HG03378 (cell line): Measurements from ENCODE around the gene ZNF423.
"Not testable (repeated sequence)": the region's sequence is repeated elsewhere in the genome, so short reads cannot be mapped to it uniquely, and the experiment has no call there.

Experiments used
- ATAC-seq: cut with Tn5 transposase; IDR thresholded peaks from one replicate; pipeline ENCODE4 v1.9.1; 2021; ENCODE audit warnings: mild to moderate bottlenecking, moderate library complexity; ENCODE audit not compliant: unreplicated experiment

The ZNF423 gene

DNA sequence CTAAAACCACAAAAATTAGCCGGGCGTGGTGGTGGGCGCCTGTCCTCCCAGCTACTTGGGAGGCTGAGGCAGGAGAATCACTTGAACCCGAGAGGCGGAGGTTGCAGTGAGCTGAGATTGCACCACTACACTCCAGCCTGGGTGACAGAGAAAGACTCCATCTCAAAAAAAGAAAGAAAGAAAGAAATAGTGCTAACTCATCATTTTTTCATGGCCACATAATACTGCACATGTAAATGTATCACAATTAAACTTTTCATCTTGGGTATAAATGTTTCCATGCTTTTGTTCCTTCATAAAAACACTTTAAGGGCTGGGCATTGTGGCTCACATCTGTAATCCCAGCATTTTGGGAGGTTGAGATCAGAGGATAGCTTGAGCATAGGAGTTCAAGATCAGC is 15.9 kb upstream of the ZNF423 start:
- not testable (repeated sequence) for ATAC-seq

DNA sequence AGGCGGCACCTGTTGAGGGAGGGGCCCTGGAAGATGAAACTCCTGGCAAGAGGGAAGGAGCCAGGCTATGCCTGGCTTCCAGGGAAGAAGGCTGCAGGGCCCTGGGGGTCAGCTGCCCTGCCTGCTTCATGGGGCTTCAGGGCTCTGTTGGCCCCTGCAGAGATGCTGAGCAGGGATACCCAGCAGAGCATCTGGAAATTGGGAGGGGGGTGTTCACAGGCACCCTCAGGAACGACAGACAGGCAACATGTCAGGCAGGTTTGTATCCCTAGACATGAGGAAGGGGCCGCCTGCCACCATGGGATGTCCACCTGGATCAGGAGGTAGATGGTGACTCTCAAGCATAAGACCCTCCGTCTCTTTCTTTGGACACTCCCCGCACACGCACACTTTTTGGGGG is 13.8 kb upstream of the ZNF423 start:
- no peak for ATAC-seq

DNA sequence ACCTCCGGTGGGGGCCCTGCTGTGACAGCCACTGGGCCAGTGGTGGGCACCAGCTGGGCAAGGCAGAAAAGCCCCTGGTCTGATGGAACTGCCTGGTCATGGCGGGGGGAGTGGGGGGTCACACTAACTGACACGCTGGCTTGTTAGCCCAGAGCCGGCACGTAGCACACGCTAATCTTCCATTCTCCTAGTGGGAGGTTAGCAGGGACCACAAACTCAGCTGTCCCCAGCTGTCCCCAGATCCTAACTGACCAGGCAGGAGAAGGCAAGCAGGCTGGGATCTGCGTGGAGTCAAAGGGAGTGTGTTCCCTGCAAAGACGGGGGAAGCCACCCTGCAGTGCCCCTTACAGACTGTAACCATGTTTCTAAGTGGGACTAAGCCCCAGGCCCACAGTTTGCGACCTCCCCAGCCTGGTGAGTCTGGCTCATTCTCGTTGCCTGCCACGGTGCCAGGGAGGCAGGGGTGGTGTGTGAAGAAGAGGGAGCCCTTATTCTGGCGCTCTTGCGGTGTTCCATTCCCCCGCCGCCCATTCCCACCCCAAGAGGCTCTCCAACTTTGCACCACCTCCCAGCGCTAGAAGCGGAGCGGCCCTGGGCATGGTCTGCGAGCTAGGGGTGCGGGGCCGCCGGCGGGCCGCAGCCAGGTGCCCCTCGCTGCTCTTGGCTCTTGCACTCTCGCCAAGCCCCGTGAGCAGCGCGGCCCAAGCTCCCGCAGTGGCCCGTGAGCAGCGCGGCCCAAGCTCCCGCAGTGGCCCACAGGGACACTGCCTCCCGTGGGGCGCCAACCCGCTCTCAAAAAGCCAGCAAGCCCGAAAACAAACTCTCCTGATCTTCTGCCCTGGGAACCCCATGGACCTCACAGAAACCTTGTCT is 12.1 kb upstream of the ZNF423 start:
- no peak for ATAC-seq

DNA sequence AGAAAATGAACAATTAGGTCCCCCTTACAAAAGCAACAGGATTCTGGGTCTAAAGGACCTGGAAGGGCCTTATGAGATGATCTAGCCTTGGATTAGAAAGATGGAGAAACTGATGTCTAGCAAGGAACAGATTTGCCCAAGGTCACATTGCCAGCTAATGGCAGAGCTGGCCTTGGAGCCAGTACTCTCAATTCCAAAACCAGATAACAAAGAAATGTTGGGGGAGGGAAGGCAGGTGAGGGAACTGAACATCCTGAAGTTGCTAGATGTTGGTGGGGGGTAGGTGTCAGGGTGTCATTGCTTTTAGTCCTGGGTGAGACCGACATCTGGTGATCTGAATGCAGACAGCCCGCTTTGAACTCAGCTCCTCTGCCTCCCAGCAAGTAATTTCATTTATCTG is 11.3 kb upstream of the ZNF423 start:
- ATAC-seq, result no peak

DNA sequence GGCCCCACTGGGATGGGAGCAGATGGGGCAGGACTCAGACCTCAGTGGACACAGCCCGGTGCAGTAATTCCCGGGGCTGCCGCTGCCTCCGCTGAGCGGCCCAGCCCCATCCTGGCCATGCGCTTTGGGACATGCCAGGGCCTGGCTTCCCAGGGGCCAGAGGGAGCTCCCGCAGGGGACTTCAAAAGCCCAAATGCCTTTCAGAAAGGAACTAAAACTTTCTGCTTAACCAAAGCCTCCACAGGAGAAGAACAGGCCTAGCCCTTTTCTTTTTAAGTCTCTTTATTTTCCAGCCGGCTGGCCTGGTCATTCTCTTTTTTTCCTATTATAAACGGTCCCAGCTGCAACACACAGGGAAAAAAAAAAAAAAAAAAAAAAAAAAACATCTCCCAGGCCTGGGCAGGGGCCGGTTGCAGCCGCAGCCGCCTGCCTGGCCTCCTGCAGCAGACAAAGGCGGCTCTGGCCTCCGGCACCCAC is 10.7 kb upstream of the ZNF423 start:
- no peak for ATAC-seq

DNA sequence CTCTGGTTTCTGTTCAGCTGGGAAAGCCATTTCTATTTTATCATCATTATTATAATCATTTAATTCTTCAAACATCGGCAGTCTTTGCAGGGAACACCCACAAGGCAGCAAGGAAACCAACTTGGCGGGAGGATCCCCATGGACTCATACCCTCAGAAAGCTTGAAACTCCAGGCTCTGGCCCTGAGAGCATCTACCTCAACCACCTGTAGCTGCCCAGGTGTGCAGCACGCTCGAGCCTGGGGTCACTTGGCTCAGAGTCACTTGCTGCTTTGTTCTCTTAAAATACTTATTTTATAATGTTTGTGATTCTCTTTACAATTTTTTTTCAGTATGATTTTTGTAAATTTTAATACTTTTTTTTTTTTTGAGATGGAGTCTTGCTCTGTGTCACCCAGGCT is 6.8 kb upstream of the ZNF423 start:
- ATAC-seq, result no peak

DNA sequence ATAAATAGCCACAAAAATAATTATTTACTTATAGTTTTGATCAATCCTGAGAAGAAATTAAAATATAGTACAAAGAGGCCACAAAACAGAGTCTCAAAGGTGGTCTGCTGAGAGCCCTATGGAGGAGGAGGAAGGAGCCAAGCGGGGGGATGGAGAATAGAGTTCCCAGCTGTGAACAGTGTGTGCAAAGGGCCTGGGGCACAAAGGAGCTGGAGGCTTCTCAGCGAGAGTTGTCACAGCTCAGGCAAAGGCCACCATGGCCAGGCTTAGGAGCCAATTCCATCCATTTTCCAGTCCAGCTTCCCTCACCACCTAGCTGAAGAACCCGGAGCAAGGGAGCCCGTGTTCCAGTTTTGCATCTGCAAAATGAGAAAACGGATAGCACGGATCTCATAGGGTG is 5.4 kb upstream of the ZNF423 start:
- no peak for ATAC-seq

DNA sequence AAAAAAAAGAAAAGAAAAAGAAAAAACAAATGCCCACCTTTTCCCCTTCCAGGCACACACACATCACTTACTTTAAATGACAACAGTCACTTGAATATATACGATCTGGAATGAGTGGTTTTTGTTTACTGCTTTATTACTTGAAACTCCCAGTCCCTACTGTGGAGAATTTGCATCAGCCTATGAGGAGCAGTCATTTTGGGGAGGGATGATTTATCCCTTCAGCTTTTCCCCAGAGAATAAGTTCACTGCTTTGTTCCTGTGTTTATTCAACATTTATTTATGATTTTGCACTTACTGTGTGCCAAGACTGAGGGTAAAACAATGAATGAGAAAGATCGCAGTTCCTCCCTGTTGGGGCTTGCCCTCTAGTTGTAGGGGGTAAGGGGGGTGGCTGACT is 4.7 kb upstream of the ZNF423 start:
- ATAC-seq, result no peak

DNA sequence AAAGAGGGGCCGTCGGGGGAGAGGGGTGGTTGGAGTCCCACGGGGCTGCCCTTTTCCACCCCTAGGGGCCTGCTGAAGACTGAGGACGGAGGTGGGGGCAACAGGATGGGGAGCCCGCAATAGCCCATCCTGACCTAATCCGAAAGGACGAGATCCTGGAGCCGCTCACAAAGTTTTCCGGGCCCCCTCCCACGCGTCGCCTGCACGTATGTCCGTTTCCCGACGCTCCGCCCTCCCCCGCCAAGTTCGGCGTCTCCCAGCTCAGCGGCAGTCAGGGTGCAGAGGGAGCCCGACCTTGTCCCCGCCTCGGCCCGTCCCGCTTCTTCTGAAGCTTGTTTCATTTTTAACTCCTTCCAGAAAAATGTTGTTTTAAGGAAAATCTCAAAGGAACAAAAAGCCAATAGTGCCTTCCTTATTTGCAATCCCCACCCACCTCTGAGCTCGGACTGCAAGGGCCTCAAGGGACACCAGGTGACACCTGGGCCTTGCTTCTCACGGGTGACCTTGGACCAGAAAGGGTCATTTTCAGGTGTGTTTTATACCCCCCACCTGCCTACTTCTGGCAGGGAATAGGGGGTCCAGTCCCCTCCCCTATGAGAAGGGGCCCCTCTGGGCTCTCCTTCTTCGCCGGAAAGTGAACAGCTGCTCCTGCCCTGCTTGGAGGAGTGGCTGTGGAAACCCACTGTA is 3.4 kb upstream of the ZNF423 start:
- no peak for ATAC-seq

DNA sequence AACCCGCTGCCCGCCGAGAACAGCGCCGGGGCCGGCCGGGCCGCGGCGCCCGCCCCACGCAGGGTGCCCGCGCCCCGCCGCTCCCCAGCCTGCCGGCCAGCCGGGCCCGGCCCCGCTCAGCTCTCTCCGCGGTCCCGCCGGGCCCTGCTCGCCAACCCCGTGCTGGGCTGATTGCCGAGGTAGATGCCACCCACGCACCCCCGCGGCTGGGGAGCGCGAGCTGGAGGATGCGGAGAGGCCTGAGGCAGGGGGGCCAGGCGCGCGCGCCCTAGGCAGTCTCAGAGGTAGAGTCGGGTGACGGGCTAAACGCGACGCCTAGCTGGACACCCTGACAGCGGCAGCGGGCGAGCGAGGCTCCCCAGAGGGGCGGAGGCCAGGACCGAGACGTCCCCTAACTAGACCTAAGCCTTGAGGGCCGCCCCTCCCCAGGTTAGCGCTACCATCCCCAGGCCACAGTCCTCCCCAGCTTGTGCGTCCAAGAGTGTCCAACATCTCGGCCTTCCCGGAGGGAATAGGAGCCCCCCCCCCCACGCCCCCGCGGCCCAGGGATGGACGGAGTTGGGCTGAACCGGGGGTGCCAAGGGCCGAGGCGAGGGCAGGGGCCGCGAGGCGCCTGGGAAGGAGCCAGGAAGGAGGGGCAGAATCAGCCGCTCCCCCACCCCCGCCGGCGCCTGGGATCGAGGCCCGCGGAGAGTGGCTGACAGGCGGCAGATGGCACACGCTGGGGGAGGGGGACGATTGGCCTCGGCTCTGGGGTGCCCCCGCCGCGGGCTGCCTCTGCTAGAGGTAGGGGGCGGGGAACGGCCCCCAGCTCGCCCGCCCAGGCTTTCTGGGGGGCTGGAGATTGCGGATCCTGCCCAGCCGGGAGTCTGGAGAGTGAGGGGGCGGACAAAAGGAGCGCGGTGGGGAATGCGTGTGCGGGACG is 2.5 kb upstream of the ZNF423 start:
- no peak for ATAC-seq

DNA sequence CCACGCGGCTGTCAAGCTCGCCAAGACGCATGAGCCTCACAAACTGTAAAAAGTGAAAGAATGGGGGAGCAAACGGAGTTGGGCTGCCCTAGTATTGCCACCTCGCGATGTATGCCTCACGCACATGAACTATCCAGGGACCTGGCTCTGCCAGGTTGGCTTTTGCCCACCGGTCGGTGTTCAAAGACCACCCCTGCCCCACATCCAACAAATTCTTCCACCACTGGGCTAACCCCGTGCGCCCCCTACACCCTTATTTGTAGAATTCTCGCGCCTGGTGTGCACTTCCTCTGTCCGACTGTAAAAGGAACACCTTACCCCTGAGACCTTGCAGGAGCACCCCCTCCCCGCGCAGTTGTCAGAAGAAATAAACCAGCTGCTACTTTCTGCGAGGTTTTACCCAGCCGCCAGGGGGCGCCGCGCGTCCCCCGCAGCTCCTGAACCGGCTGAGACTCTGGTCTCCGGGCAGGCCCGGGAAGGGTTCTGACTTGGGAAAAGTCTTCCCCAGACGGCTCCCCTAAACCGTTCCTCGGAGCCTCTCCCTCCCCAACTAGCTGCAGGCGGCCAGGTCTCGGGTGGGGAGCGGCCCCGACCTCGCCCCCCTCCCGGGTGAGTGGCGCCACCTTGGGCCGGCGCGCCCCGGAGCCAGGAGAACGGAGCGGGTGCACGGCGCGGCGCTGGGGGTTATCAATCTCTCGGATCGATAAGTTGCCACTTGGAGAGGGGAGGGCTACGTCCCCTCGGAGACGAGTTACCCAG is 1.7 kb upstream of the ZNF423 start:
- no peak for ATAC-seq

DNA sequence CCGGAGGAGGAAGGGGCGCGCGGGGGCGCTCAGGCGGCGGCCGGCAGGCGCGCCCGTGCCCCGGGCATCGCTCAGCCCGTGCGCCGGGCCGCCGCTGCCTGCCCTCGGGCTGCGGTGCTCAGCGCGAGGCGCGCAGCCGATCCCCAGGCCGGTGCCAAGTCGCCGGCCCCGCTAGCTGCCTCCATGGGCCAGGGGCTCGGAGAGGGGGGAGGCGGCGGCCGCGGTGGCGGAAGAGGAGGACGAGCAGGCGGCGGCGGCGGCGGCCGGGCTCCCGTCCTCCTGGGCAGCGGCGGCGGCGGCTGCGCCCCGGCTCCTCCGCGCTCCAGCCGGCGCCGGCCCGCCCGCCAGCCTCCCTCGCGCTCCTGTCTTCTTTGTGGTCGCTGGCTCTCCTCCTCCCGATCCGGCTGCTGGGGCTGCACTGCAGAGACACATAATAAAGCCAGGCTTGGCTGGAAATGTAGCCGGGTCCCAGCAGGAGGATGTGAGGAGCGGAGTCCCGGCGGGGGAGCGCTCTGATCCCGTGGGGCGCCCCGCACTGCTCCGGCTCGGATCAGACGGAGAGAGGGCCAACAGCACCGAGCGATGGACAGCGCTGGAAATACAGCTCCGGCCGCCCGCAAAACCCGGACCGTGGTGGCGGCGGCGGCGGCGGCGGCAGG is 889 bp upstream of the ZNF423 start:
- ATAC-seq, result no peak

DNA sequence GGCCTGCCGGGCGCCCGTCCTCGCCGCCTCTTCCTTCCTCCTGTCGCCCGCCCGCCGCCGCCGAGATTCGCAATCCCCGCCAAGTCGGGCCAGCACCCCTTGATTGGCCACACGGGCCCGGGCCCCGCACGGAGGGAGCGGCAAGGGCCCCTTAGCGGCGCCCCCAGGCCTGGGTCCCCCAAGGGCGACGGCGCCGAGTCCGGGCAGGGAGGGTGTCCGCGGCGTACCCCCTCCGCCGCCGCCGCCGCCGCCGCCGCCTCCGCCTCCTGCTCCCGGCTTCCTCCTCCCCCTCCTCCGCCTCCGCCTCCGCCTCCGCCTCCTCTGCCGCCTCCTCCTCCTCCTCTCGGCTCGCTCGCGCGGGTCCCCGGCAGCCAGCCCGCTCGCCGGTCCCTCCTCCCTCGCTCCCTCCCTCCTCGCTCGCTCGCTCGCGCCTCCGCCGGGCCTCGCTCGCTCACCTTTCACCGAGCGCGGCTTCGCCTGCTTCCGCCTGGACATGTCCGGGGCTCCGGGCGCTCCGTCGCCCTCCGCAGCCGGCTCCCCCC is 561 bp downstream of the ZNF423 start:
- no peak for ATAC-seq

DNA sequence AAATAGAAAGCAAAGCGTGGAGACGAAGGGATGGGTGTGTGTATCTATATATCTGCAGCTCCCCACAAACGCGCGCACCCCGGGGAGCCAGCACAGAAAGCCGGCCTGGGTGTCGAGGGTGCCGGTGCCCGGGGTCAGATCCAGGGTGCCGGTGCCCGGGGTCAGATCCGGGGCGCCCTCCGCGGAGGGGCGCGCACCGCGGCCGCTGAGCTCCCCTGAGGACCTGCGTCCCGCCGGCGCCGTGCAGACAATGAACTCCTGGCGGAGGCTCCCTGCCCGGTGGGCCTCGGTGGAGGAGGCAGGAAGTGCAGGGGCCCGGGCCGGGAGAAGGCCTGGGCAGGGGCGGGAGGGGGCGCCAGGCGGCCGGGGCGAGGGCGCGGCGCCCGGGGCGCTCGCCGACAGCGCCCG is 1.1 kb downstream of the ZNF423 start:
- no peak for ATAC-seq

DNA sequence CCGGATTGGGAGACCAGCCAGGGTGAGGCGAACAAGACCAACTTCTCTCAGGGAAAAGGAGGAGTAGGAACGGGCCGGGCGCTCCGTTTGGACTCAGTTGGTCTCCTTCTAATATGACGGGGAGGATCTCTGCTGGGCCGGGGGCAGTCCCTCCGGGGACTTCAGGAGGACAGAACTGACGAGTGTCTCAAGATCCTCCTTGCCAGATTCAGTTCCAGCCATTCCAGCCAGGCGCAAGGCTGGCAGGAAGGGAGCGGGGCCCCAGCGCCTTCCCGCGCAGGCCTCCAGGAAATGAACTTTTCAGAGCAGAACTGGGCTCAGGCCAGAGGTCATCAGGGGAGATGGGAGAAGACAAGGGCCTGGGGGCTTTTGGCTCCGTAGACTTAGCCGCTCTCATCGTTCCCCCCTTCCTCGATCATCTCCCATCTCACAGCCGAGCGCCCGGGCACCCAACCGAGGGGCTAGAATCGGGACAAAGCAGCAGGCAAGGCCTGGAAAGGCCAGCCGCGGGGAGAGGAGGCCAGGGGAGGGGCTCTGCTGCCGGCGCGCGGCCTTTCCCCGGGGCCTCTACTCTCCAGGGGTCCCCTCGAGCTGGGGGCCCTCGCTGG is 1.6 kb downstream of the ZNF423 start:
- ATAC-seq, result no peak

DNA sequence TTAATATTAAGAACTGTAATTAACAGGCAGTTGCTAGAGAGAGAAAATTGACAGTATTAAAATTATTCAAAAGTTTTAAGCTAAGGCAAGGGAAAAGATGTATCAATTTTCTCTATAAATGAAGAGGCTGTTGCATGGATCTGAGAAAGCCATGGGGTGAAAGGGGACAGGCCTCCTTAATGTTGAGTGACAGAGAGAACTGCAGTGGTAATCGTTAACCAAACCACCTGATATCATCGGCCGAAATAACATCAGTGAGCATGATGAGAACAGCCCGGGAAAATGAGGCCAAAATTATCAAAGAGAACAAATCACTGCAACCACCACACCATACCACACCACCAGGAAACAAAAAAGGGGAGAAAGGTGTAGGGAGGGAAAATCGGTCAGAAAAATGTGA is 3.6 kb downstream of the ZNF423 start:
- ATAC-seq, result no peak

DNA sequence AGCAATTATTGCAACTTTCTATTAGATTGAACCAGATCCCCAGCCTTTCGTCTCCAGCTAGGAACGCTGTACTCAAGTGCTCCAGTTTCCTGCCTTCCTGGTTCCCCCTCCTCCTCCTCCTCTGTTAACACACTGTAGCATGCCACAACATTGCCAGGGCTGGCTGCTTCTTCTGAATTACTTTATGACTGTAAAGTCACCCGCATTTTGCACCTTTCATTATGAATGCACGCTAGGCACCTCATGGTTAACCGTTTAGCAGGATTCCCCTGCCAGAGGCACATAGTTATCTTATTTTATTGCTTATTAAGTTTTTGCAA is 4.5 kb downstream of the ZNF423 start:
- no peak for ATAC-seq

DNA sequence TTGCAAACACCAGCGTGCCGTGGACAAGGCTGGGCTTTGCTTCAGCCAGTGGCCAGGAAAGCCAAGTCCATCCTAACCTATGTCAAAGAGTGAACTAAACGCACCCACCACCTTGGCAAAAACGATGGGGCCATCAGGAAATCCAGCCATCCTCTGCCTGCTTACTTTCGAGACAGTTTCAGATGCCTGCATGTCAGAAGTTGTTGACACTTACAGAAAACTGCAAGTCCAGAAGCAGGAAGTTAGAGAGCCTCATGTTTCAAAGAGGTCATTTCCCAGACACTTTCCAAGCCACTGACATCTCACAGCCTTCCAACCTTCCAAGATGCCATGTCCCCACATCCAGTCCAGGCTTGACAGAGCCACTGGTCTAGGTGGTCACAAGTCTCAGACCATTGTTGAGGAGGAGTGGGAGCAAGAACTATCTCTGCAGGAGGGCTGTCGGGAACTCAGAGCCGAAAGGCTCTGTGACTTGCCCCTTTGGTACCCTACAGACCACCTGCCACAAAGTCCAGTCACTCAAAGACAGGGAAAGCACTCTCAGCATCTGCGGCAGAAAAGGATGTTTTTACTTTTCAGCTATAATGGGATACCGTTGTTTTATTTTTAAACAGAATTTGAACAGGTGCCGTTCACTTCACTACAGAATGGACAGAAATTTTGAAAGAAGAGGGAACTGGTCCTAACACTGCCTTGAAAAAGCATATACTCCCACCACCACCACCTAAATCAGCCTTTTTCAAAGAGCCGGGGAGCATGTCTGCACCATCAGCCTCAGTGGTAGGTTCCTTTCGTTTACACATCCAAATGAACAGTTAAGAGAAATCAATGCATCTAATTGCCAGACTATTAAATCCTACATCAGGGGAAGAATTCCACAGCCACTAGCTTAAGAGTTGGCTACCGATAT is 5.1 kb downstream of the ZNF423 start:
- ATAC-seq, result no peak

DNA sequence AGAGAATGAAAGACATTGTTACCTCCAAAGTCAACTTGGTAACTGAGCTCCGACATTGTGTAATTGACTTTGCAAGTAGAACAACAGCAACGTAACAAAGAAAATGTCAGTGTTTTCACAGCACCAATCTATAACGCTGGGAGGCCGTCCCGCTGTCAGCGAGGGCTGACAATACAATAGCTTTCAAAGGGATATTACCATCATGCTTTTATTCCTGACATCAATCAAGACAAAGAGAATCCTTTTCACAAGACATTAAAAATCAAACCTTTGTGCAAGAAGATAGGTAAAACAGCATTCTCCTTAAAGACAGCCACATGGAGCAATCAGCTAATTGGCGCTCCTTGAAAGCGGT is 6.2 kb downstream of the ZNF423 start:
- no peak for ATAC-seq
